ENCODE results near the gene CTDNEP1. TPM values are rescaled to one million over a fixed set of nuclear protein-coding genes. Genes with fewer than 3 reads are reported as not detected.

The CTDNEP1 gene
- total RNA-seq, 6 experiments from 2014 or later: 25.9 to 34.6 (median 31.9) TPM

DNA sequence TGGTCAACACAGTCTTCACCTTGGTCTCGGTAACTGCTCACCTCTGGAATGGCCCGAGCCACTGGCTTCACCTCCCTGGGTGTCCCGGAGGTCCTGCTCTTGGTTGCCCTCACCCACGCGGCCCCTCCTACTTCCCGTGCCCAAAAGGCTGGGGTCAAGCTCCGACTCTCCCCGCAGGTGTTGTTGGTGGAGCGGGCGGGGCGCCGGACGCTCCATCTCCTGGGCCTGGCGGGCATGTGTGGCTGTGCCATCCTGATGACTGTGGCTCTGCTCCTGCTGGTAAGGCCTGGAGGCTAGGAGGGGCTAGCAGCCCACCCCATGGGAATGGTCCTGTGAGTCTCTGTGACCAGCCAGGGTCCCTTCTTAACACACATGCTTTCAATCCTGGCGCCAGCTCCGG is 33.4 kb upstream of the CTDNEP1 start:
- no peaks in the 10 kb centered on the region for H3K27me3 ChIP-seq
- ATAC-seq (no peak), DNase-seq (no peak)
- TF ChIP-seq POLR2A (IDR thresholded peaks at IDR 0.05): no peak
- TF ChIP-seq CTCF (IDR thresholded peaks at IDR 0.05): no peak
- WGBS (ENCODE audit: insufficient coverage, low coverage, low lambda C conversion rate, missing lambda C conversion rate): 100% methylated on average over 2 of the region's 16 CpGs
- no peaks in the 10 kb centered on the region for H3K9me3 ChIP-seq
- intact Hi-C loops (cut with DNase I): no loop called here
- H3K36me3 ChIP-seq: no peaks in the 10 kb centered on the region
- H3K4me1 ChIP-seq: peaks cover 0 to 20% (median 2%) of the 10 kb centered on the region in 4 donors
- H3K27ac ChIP-seq: no peak overlapping the region
- no peak overlapping the region for H3K4me3 ChIP-seq

DNA sequence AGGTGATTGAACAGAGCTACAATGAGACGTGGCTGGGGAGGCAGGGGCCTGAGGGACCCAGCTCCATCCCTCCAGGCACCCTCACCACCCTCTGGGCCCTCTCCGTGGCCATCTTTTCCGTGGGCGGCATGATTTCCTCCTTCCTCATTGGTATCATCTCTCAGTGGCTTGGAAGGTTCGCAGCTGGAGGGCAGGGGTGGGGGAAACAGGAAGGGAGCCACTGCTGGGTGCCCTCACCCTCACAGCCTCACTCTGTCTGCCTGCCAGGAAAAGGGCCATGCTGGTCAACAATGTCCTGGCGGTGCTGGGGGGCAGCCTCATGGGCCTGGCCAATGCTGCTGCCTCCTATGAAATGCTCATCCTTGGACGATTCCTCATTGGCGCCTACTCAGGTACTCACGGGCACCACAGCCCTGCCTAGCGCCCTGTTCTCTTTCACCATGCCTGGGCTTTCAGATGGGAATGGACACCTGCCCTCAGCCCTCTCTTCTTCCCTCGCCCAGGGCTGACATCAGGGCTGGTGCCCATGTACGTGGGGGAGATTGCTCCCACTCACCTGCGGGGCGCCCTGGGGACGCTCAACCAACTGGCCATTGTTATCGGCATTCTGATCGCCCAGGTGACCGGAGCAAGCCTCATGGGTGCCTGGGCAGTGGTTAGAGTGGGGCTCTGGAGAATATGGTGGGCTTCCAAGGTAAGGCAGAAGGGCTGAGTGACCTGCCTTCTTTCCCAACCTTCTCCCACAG is 32.1 kb upstream of the CTDNEP1 start:
- Histone ChIP-seq H3K27me3 (no peaks in the 10 kb centered on the region), H3K4me3 (no peak overlapping the region), H3K4me1 (peaks cover 0 to 20% (median 2%) of the 10 kb centered on the region in 4 donors), H3K36me3 (no peaks in the 10 kb centered on the region), H3K9me3 (no peaks in the 10 kb centered on the region), H3K27ac (no peak overlapping the region)
- WGBS (ENCODE audit: insufficient coverage, low coverage, low lambda C conversion rate, missing lambda C conversion rate): 89% methylated on average over 8 of the region's 18 CpGs
- ATAC-seq (no peak), DNase-seq (no peak)
- intact Hi-C loops (cut with DNase I): no loop called here
- TF ChIP-seq POLR2A (IDR thresholded peaks at IDR 0.05): no peak
- TF ChIP-seq CTCF (IDR thresholded peaks at IDR 0.05): no peak

- intact Hi-C loops (cut with DNase I): no loop called here
- DNase-seq: no peak
- ATAC-seq: no peak
- 54% methylated on average over 5 of the region's 6 CpGs for WGBS (ENCODE audit: insufficient coverage, low coverage, low lambda C conversion rate, missing lambda C conversion rate)
- H3K9me3 ChIP-seq: no peaks in the 10 kb centered on the region
- H3K27ac ChIP-seq: no peak overlapping the region
- no peak for TF ChIP-seq CTCF (IDR thresholded peaks at IDR 0.05)
- no peaks in the 10 kb centered on the region for H3K36me3 ChIP-seq
- peaks cover 0 to 20% (median 2%) of the 10 kb centered on the region in 4 donors for H3K4me1 ChIP-seq
- no peaks in the 10 kb centered on the region for H3K27me3 ChIP-seq
- no peak overlapping the region for H3K4me3 ChIP-seq
Observed at GRCh38 chr17:7282752-7283321, 31.3 kb upstream of the CTDNEP1 start.

DNA sequence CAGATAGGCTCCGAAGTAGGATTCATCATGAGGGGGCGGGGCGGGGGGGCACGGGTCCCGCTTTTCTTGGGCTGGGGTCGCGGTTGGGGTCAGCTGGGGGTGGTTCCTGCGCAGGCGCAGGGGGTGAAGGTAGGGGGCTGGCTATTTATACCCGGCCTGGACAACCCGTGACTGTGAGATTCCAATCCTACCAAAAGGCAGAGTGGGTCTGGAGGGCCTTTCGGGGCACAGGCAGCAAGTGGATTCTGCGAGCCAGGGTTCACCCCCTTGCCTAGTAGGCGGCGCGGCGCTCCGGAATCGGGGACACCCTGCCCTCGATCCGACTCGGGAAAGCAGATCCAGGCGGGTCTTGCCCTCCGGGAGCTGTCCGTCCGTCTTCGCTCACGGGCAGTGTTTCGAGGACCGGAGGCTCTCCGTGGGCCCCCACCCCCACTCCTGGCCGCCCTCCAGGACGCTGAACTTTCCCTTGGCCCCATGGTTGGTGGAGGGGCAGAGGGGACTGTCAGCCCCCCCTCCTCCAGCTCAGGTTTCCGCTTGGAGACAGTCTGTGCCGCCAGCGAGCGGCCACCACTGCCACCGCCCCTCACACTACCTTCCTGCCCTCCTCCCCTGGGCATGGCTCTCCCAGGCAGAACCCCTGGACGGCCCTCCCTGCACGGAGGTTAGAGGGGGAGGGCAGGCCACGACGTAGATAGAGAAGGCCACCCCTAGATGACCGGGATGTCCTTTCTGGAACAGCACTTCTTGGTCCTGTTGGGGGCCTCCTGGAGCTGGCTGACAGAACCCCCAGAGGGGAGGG is 30.6 kb upstream of the CTDNEP1 start:
- Histone ChIP-seq H3K27me3 (no peaks in the 10 kb centered on the region), H3K27ac (peak overlapping the region in 1 of 3 donors; percentile 73), H3K4me3 (peak overlapping the region; percentile 22 to 61 (median 53)), H3K36me3 (no peaks in the 10 kb centered on the region), H3K4me1 (peaks cover 0 to 20% (median 2%) of the 10 kb centered on the region in 4 donors), H3K9me3 (no peaks in the 10 kb centered on the region)
- peak in 2 of 3 donors; percentile 48 to 57 for DNase-seq
- 3% methylated on average over 14 of the region's 43 CpGs for WGBS (ENCODE audit: insufficient coverage, low coverage, low lambda C conversion rate, missing lambda C conversion rate)
- intact Hi-C loops (cut with DNase I): no loop called here
- TF ChIP-seq POLR2A (IDR thresholded peaks at IDR 0.05): no peak
- no peak for TF ChIP-seq CTCF (IDR thresholded peaks at IDR 0.05)
- no peak for ATAC-seq

Measured in right lobe of liver (tissue), 6 donors.